HUES64 (cell line): Measurements from ENCODE around the gene MOB3B.
"Not testable (repeated sequence)": the region's sequence is repeated elsewhere in the genome, so short reads cannot be mapped to it uniquely, and the experiment has no call there.

Experiments used
- H3K27ac ChIP-seq: 2 replicates; pipeline ENCODE4 v1.7.0; 2013; ENCODE audit warnings: low read depth, low read length, inconsistent platforms
- H3K27me3 ChIP-seq: 2 replicates; pipeline ENCODE4 v1.6.1; 2013; ENCODE audit warnings: mild to moderate bottlenecking, low read length; ENCODE audit not compliant: insufficient read depth
- H3K36me3 ChIP-seq: 2 replicates; pipeline ENCODE4 v1.6.1; 2013; ENCODE audit warnings: mild to moderate bottlenecking, low read length; ENCODE audit not compliant: insufficient read depth
- H3K4me1 ChIP-seq: 2 replicates; pipeline ENCODE4 v1.6.1; 2013; ENCODE audit warnings: mild to moderate bottlenecking, low read length, moderate library complexity; ENCODE audit not compliant: insufficient read depth
- H3K4me3 ChIP-seq: 2 replicates; pipeline ENCODE4 v1.5.1; 2013; ENCODE audit warnings: mild to moderate bottlenecking, low read length, moderate library complexity
- H3K9ac ChIP-seq: 2 replicates; pipeline ENCODE4 v1.6.1; 2013; ENCODE audit warnings: mild to moderate bottlenecking, low read depth, low read length
- H3K9me3 ChIP-seq: 2 replicates; pipeline ENCODE4 v1.6.1; 2013; ENCODE audit warnings: low read depth, low read length; ENCODE audit not compliant: insufficient read depth
- WGBS: fragments of 150-250, 120-280 bp; methylation state at CpG from one replicate; pipeline ENCODE4 v1.1.7; 2013; ENCODE audit warnings: missing lambda C conversion rate; 5-methylcytosine and 5-hydroxymethylcytosine counted together

Gene MOB3B

DNA sequence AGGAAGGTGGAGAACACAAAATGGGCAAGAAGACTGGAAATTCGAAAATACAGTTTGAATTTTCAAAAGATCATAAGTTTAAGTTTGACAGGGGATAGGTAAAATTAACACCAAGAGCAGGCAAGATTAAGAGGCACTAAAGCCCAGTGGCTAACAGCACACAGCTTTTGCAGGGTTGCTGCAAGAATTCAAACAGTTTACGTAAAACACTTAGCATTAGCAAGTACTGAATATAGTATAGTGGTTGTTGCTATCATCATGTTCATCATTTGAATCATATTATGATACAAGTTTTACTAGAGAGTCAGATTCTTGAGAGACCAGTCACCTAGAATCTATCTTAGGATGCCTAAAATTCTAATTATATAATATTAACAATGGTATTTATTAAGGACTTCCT lies 66.8 kb downstream of the MOB3B start:
- H3K4me3 ChIP-seq: no peak overlapping the region
- H3K4me1 ChIP-seq: peaks cover 5% of the 10 kb centered on the region
- 88% methylated on average over 2 of the region's 2 CpGs for WGBS
- H3K27me3 ChIP-seq: no peaks in the 10 kb centered on the region
- H3K9me3 ChIP-seq: no peaks in the 10 kb centered on the region
- H3K27ac ChIP-seq: no peak overlapping the region
- no peak overlapping the region for H3K9ac ChIP-seq
- no peaks in the 10 kb centered on the region for H3K36me3 ChIP-seq

- Histone ChIP-seq H3K36me3 (no peaks in the 10 kb centered on the region), H3K4me1 (peaks cover 6% of the 10 kb centered on the region), H3K9me3 (no peaks in the 10 kb centered on the region), H3K27me3 (no peaks in the 10 kb centered on the region), H3K9ac (no peak overlapping the region), H3K4me3 (no peak overlapping the region), H3K27ac (no peak overlapping the region)
- 93% methylated on average over 2 of the region's 2 CpGs for WGBS
Observed at GRCh38 chr9:27462434-27462833, 67.2 kb downstream of the MOB3B start.

- H3K36me3 ChIP-seq: peaks cover under 1% of the 10 kb centered on the region; the same call in 1 of the 2 replicates
- H3K27ac ChIP-seq: no peak overlapping the region
- no peaks in the 10 kb centered on the region for H3K27me3 ChIP-seq
- no peaks in the 10 kb centered on the region for H3K9me3 ChIP-seq
- H3K9ac ChIP-seq: no peak overlapping the region
- H3K4me3 ChIP-seq: no peak overlapping the region
- peaks cover 12% of the 10 kb centered on the region for H3K4me1 ChIP-seq
- WGBS: 94% methylated on average over 5 of the region's 5 CpGs
Observed at GRCh38 chr9:27460226-27461023, 69.2 kb downstream of the MOB3B start.

DNA sequence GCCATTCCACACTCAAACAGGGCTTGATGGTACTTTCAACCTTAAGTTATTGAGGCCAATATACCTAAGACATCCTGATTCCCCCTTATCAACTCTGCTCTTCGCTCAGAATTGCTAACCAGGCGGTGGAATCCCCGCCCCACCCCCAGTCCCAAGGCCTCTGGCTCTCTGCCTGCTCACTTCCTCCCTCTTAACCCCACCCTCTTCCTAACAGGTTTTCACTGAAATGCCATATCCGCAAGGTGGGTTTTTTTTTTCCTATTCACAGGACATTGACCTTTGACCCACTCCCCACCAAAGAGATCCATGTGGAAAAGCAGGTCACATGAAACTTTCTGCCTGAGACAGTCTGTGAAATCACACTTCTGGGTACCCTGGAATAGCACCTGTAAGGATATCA lies 72.2 kb downstream of the MOB3B start:
- WGBS: 23% methylated on average over 4 of the region's 4 CpGs
- Histone ChIP-seq H3K27ac (no peak overlapping the region), H3K9ac (no peak overlapping the region), H3K4me1 (peaks cover 19% of the 10 kb centered on the region), H3K27me3 (no peaks in the 10 kb centered on the region), H3K36me3 (peaks cover 14% of the 10 kb centered on the region), H3K9me3 (no peaks in the 10 kb centered on the region), H3K4me3 (no peak overlapping the region)

DNA sequence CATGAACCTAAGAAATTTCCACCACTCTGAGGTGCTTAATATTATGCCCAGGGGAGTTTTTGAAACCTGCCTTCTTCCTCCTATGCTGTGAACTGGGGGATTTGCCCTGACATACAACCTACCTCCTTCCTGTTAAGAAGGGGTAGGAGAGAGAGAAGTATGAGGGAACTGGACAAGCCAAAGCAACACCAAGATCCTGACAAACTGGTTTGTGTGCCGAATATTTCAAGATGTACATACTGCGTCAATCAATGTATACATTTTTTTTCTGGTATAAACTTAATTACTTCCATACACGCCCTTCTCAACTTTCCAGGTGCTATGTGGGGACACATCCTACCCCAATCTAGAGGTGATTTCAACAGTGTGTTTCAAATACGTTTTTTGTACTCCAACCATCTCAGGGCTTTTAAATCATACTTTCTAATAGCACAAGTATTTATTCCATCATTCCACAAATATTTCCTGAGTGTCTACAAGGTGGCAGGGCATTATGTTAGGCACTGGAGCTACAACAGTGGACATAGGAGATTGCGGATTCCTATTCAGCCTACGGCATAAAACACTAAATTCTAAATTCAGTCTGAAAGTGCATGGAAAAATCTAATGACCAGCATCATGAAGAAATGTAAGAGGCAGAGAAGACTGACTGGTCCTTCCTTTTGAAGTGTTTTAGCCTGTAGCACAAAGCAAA lies 75.6 kb downstream of the MOB3B start:
- Histone ChIP-seq H3K4me1 (peaks cover 36% of the 10 kb centered on the region), H3K27ac (no peak overlapping the region), H3K4me3 (no peak overlapping the region), H3K27me3 (no peaks in the 10 kb centered on the region), H3K9me3 (no peaks in the 10 kb centered on the region), H3K9ac (no peak overlapping the region), H3K36me3 (peaks cover 14% of the 10 kb centered on the region)
- 93% methylated on average over 6 of the region's 6 CpGs for WGBS

GRCh38 chr9:27451207-27451797 lies 78.3 kb downstream of the MOB3B start:
- Histone ChIP-seq H3K27me3 (no peaks in the 10 kb centered on the region), H3K9me3 (no peaks in the 10 kb centered on the region), H3K27ac (no peak overlapping the region), H3K4me3 (no peak overlapping the region), H3K4me1 (peaks cover 27% of the 10 kb centered on the region), H3K36me3 (peaks cover 14% of the 10 kb centered on the region), H3K9ac (no peak overlapping the region)
- 88% methylated on average over 3 of the region's 3 CpGs for WGBS

- H3K27me3 ChIP-seq: no peaks in the 10 kb centered on the region
- no peak overlapping the region for H3K9ac ChIP-seq
- H3K4me3 ChIP-seq: no peak overlapping the region
- H3K4me1 ChIP-seq: peaks cover 31% of the 10 kb centered on the region
- no peaks in the 10 kb centered on the region for H3K9me3 ChIP-seq
- H3K27ac ChIP-seq: no peak overlapping the region
- peaks cover 14% of the 10 kb centered on the region for H3K36me3 ChIP-seq
Observed at GRCh38 chr9:27450752-27451151, 78.9 kb downstream of the MOB3B start.

DNA sequence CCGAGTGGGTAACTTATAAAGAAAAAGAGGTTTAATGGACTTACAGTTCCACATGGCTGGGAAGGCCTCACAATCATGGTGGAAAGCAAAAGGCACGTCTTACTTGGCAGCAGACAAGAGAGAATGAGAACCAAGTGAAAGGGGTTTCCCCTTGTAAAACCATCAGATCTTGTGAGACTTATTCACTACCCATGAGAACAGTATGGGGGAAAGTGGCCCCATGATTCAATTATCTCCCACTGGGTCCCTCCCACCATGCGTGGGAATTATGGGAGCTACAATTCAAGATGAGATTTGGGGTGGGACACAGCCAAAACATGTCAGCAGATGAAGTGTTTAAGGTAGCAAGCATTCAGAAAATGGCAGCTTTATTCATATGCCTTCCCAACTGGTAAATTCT lies 81.3 kb downstream of the MOB3B start:
- H3K9ac ChIP-seq, H3K27ac ChIP-seq, H3K27me3 ChIP-seq, H3K9me3 ChIP-seq, H3K4me3 ChIP-seq, H3K36me3 ChIP-seq: not testable (repeated sequence)
- H3K4me1 ChIP-seq: peaks cover 31% of the 10 kb centered on the region
- 96% methylated on average over 3 of the region's 3 CpGs for WGBS

- 89% methylated on average over 5 of the region's 5 CpGs for WGBS
- no peaks in the 10 kb centered on the region for H3K36me3 ChIP-seq
- no peak overlapping the region for H3K4me3 ChIP-seq
- H3K9me3 ChIP-seq: no peaks in the 10 kb centered on the region
- peaks cover 31% of the 10 kb centered on the region for H3K4me1 ChIP-seq
- H3K27me3 ChIP-seq: no peaks in the 10 kb centered on the region
- H3K27ac ChIP-seq: no peak overlapping the region
- H3K9ac ChIP-seq: no peak overlapping the region
Observed at GRCh38 chr9:27447031-27447683, 82.5 kb downstream of the MOB3B start.

- Histone ChIP-seq H3K4me1 (peaks cover 29% of the 10 kb centered on the region), H3K9me3 (no peaks in the 10 kb centered on the region), H3K27ac (no peak overlapping the region), H3K36me3 (no peaks in the 10 kb centered on the region), H3K27me3 (no peaks in the 10 kb centered on the region), H3K9ac (no peak overlapping the region), H3K4me3 (no peak overlapping the region)
- 75% methylated on average over 6 of the region's 6 CpGs for WGBS
Observed at GRCh38 chr9:27445688-27446087, 83.9 kb downstream of the MOB3B start.

DNA sequence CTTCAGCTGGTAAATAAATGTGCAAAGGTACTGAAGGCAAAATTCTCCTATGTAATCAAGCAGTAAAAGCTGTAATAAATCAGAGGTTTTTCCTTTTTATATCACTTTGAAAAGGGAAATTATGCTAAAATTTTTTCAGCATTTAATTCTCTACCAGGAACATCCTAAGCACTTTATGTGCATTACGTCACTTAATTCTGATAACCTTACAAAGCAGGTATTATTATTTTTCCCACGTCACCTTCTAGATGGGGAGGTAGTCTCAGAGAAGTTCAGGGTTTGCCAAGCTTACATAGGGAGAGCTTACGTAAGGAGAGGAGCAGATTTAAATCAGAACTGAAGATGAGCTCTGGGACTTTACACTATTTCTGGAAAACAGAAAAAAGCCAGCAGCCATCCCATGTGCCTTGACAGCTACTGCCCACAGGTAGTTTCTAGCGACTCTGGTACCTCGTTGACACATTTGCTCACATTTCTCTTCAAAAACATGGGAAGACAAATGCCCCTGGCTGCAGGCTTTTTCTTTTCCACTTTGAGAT lies 84.5 kb downstream of the MOB3B start:
- no peaks in the 10 kb centered on the region for H3K9me3 ChIP-seq
- H3K9ac ChIP-seq: no peak overlapping the region
- H3K27ac ChIP-seq: no peak overlapping the region
- no peak overlapping the region for H3K4me3 ChIP-seq
- no peaks in the 10 kb centered on the region for H3K36me3 ChIP-seq
- H3K27me3 ChIP-seq: no peaks in the 10 kb centered on the region
- 93% methylated on average over 5 of the region's 5 CpGs for WGBS
- H3K4me1 ChIP-seq: peaks cover 25% of the 10 kb centered on the region
